Fibroblast of lung (primary cell): ENCODE results near the gene CSF3R.

ENCODE experiments used
- CTCF ChIP-seq, 2 donors: IDR thresholded peaks in 1 of 2; conservative IDR thresholded peaks in 1 of 2; 1 replicate in 1 of 2; 2 replicates in 1 of 2; pipeline ENCODE4 v1.5.1; 2011 to 2012; ENCODE audit warnings: low read length in 2 of 2, control low read depth in 1 of 2, inconsistent platforms in 1 of 2, low read depth in 1 of 2, mild to moderate bottlenecking in 1 of 2
- EZH2 ChIP-seq: IDR thresholded peaks from 2 replicates; pipeline ENCODE4 v1.5.1; 2012; ENCODE audit warnings: low read length, control low read depth, mild to moderate bottlenecking; ENCODE audit errors: missing control alignments

GRCh38 chr1:36492491-36492890 lies 9.8 kb upstream of the CSF3R start:
- TF ChIP-seq CTCF (conservative IDR thresholded peaks at IDR 0.05 in 1 of 2, IDR thresholded peaks at IDR 0.05 in 1 of 2; ENCODE audit: low read depth in 1 of 2, low read length in 2 of 2) (no peak), EZH2 (no peak)
